Middle frontal gyrus (tissue), 1 donor: Measurements from ENCODE around the gene PMFBP1.
"Not testable (repeated sequence)": the region's sequence is repeated elsewhere in the genome, so short reads cannot be mapped to it uniquely, and the experiment has no call there.

ENCODE experiments used
- DNase-seq: peaks from one replicate; pipeline ENCODE4 v3.0.0-alpha.2; 2015; ENCODE audit warnings: low spot score; ENCODE audit errors: extremely low spot score

The PMFBP1 gene

GRCh38 chr16:72107371-72107770 is 64.6 kb downstream of the PMFBP1 start:
- no peak for DNase-seq

- no peak for DNase-seq
Measured at GRCh38 chr16:72105978-72106377, 66.0 kb downstream of the PMFBP1 start.

GRCh38 chr16:72104905-72105304 is 67.0 kb downstream of the PMFBP1 start:
- DNase-seq, result no peak

- DNase-seq, result no peak
Measured at GRCh38 chr16:72101195-72101594, 70.8 kb downstream of the PMFBP1 start.

GRCh38 chr16:72099377-72099818 is 72.6 kb downstream of the PMFBP1 start:
- peak; percentile 43 for DNase-seq

- no peak for DNase-seq
Measured at GRCh38 chr16:72098936-72099335, 73.0 kb downstream of the PMFBP1 start.

GRCh38 chr16:72094266-72094610 is 77.7 kb downstream of the PMFBP1 start:
- DNase-seq, result no peak

- DNase-seq, result peak; percentile 99
Measured at GRCh38 chr16:72093448-72094265, 78.3 kb downstream of the PMFBP1 start, which contains the start of the genes DHX38 and TXNL4B. Gene DHX38, plus strand, starts transcription at chr16:72093847. Its CDS starts 2,311 bp downstream, at chr16:72096158. Gene TXNL4B, minus strand, starts transcription at chr16:72093620. Its CDS starts 2,871 bp downstream, at chr16:72090749.

- DNase-seq, result no peak
Measured at GRCh38 chr16:72092832-72093447, 79.0 kb downstream of the PMFBP1 start.

- DNase-seq, result no peak
Measured at GRCh38 chr16:72091217-72091616, 80.7 kb downstream of the PMFBP1 start.

- DNase-seq, result no peak
Measured at GRCh38 chr16:72085002-72085401, 87.0 kb downstream of the PMFBP1 start.

GRCh38 chr16:72084445-72084844 is 87.5 kb downstream of the PMFBP1 start:
- DNase-seq, result no peak

GRCh38 chr16:72083778-72084404 is 88.1 kb downstream of the PMFBP1 start:
- DNase-seq, result no peak

- not testable (repeated sequence) for DNase-seq
Measured at GRCh38 chr16:72076991-72077706, 94.8 kb downstream of the PMFBP1 start.

- not testable (repeated sequence) for DNase-seq
Measured at GRCh38 chr16:72075067-72075466, 96.9 kb downstream of the PMFBP1 start.

- no peak for DNase-seq
Measured at GRCh38 chr16:72073560-72074230, 98.3 kb downstream of the PMFBP1 start.

GRCh38 chr16:72072514-72073342 is 99.2 kb downstream of the PMFBP1 start:
- DNase-seq, result no peak
